Natural killer cell (primary cell): ENCODE data around the gene MYMX. TPM values are rescaled to one million over a fixed set of nuclear protein-coding genes. Genes with fewer than 3 reads are reported as not detected.

Experiments
- ATAC-seq, 3 donors: fragments of 150-1000 bp in 2 of 3; fragments of 200-7000 bp in 1 of 3; cut with Tn5 transposase; 1 replicate in 1 of 3; 2 replicates in 2 of 3; pipeline ENCODE4 v1.10.0; 2021; ENCODE audit warnings: mild to moderate bottlenecking in 2 of 3, moderate library complexity in 2 of 3
- DNase-seq, 2 donors: peaks; one replicate each; pipeline versions ENCODE4 v3.0.0 to v3.0.0-alpha.2; 2013 to 2021; ENCODE audit warnings: mixed read lengths in 1 of 2
- H3K27ac ChIP-seq: one replicate; pipeline ENCODE4 v1.5.1; 2013; ENCODE audit warnings: mild to moderate bottlenecking, low read length
- H3K27me3 ChIP-seq: one replicate; pipeline ENCODE4 v1.6.1; 2013; ENCODE audit warnings: low read length; ENCODE audit not compliant: control insufficient read depth, insufficient read depth
- H3K36me3 ChIP-seq: one replicate; pipeline ENCODE4 v1.6.1; 2013; ENCODE audit warnings: low read length; ENCODE audit not compliant: control insufficient read depth, insufficient read depth
- H3K4me1 ChIP-seq: one replicate; pipeline ENCODE4 v1.6.1; 2013; ENCODE audit warnings: low read length; ENCODE audit not compliant: control insufficient read depth, insufficient read depth
- H3K4me3 ChIP-seq: one replicate; pipeline ENCODE4 v1.5.1; 2013; ENCODE audit warnings: low read length
- H3K9me3 ChIP-seq: one replicate; pipeline ENCODE4 v1.6.1; 2013; ENCODE audit warnings: low read length; ENCODE audit not compliant: control insufficient read depth, insufficient read depth
- H3K27ac Mint-ChIP-seq, 2 donors: one replicate each; pipeline ENCODE4 v1.8.0; 2022; ENCODE audit warnings: mild to moderate bottlenecking in 2 of 2, mixed read lengths in 2 of 2, moderate library complexity in 1 of 2
- H3K27me3 Mint-ChIP-seq, 2 donors: one replicate each; pipeline ENCODE4 v1.8.0; 2022; ENCODE audit warnings: low read depth in 2 of 2, mixed read lengths in 2 of 2
- H3K36me3 Mint-ChIP-seq: one replicate; pipeline ENCODE4 v1.8.0; 2022; ENCODE audit warnings: mixed read lengths
- H3K4me1 Mint-ChIP-seq, 2 donors: one replicate each; pipeline ENCODE4 v1.8.0; 2022; ENCODE audit warnings: mixed read lengths in 2 of 2
- H3K4me3 Mint-ChIP-seq: one replicate; pipeline ENCODE4 v1.8.0; 2022; ENCODE audit warnings: mild to moderate bottlenecking, moderate library complexity, mixed read lengths
- H3K9me3 Mint-ChIP-seq, 2 donors: one replicate each; pipeline ENCODE4 v1.8.0; 2022; ENCODE audit warnings: mixed read lengths in 2 of 2
- WGBS: methylation state at CpG from one replicate; pipeline ENCODE4 v1.1.7; 2013; ENCODE audit warnings: missing lambda C conversion rate; ENCODE audit not compliant: insufficient coverage; 5-methylcytosine and 5-hydroxymethylcytosine counted together
- intact Hi-C: fragments of 100-400 bp; cut with micrococcal nuclease; formaldehyde crosslinking; loops from one replicate; pipeline ENCODE4 v1.14.2; 2022
- total RNA-seq, 4 donors: library from RNA; stranded (reverse); fragments of 120-200 nt in 1 of 4; gene quantifications; one replicate each; pipeline versions ENCODE4 v1.2.3 to v1.2.4, GENCODE V29; 2013 to 2022
- TF ChIP-seq, protein P1 (sequence below): fragments of 200-600 bp; IDR thresholded peaks from one replicate; pipeline ENCODE4 v1.8.0; 2022; ENCODE audit warnings: antibody characterized with exemption

The MYMX gene
- total RNA-seq, 3 donors from 2014 or later (not counting 1 experiment from before 2014, with no cell fraction given), result not detected

DNA sequence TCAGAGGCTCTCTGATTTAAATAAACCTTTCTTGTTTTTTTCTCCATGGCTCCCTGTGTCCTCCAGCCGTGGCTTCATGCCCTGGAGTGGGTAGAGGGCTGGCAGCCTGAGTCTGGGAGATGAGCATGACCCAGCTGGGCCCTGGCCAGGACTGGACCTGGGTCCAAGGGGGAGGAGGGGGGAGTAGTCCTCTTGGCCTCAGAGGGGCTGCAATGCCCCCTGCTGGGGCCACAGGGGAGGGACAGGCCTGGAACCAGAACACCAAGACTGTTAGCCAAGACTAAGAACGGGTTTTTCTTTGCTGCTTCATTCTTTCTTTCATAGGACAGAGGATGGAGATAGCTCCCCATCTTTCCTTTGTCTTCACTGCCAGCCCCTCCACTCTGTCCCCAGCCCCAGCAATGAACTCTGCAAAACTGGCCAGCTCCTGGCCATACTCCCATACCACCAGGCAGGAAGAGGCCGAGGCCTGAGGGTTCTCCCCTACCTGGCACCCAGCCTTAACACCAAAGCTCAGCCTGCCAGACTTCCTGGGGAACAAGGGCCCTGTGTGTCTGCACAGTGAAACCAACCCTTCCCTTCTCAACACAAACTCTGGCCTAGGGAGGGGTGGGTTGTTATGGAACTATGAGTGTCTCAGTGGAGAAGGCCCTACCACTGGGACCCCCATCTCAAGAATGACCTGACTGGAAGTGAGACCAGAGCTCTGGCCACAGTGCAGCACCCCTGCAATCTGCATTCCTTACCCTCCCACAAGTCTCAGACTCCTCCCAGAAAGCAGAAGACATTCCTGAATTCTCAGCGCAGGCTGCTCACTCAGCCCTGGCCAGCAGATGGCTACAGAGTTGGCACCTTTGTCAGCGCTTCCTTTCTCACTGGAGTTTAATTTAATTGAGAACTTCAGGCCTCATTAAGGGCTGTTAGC lies 17.6 kb downstream of the MYMX start:
- H3K36me3 Mint-ChIP-seq, result no peaks in the 10 kb centered on the region
- H3K27me3 ChIP-seq, result no peaks in the 10 kb centered on the region
- H3K36me3 ChIP-seq, result no peaks in the 10 kb centered on the region
- no peak for ATAC-seq
- intact Hi-C loops, result no loop called here
- no peaks in the 10 kb centered on the region for H3K27me3 Mint-ChIP-seq
- no peak overlapping the region for H3K27ac ChIP-seq
- 80% methylated on average over 5 of the region's 5 CpGs for WGBS
- TF ChIP-seq, protein P1, sequence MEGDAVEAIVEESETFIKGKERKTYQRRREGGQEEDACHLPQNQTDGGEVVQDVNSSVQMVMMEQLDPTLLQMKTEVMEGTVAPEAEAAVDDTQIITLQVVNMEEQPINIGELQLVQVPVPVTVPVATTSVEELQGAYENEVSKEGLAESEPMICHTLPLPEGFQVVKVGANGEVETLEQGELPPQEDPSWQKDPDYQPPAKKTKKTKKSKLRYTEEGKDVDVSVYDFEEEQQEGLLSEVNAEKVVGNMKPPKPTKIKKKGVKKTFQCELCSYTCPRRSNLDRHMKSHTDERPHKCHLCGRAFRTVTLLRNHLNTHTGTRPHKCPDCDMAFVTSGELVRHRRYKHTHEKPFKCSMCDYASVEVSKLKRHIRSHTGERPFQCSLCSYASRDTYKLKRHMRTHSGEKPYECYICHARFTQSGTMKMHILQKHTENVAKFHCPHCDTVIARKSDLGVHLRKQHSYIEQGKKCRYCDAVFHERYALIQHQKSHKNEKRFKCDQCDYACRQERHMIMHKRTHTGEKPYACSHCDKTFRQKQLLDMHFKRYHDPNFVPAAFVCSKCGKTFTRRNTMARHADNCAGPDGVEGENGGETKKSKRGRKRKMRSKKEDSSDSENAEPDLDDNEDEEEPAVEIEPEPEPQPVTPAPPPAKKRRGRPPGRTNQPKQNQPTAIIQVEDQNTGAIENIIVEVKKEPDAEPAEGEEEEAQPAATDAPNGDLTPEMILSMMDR, result no peak
- H3K4me1 ChIP-seq, result peaks cover 20% of the 10 kb centered on the region
- no peak overlapping the region for H3K4me3 Mint-ChIP-seq
- H3K4me1 Mint-ChIP-seq, result peaks cover 8 to 16% of the 10 kb centered on the region in 2 donors
- H3K27ac Mint-ChIP-seq, result peak overlapping the region in 1 of 2 donors; percentile 33
- DNase-seq, result peak in 1 of 2 donors; percentile 43
- H3K9me3 Mint-ChIP-seq, result no peaks in the 10 kb centered on the region
- H3K4me3 ChIP-seq, result no peak overlapping the region
- H3K9me3 ChIP-seq, result no peaks in the 10 kb centered on the region

DNA sequence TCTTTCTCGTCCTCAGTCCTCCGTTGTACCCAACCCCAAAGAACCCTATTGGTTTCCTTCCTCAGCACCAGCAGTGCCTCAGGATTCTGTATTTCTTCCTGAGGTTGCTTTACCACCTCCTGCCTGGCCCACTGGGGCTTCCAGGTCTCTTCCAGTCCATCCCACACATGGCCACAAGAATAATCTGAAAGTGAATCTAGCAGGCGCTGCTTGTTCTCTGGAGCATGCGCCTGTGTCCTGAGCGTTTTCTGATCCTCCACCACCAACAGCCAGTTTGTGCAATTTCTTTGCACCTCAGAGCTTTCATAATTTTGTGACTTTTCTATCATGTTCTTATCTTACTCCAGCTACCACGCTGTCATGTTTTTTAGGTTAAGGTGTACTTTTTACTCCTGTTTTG lies 18.5 kb downstream of the MYMX start:
- Histone ChIP-seq H3K27me3 (no peaks in the 10 kb centered on the region), H3K4me3 (no peak overlapping the region), H3K27ac (no peak overlapping the region), H3K9me3 (no peaks in the 10 kb centered on the region), H3K36me3 (no peaks in the 10 kb centered on the region), H3K4me1 (peaks cover 20% of the 10 kb centered on the region)
- TF ChIP-seq, protein P1, result no peak
- no peaks in the 10 kb centered on the region for H3K9me3 Mint-ChIP-seq
- no peak overlapping the region for H3K27ac Mint-ChIP-seq
- no peaks in the 10 kb centered on the region for H3K27me3 Mint-ChIP-seq
- intact Hi-C loops, result no loop called here
- WGBS, result 83% methylated on average over 5 of the region's 6 CpGs
- no peak overlapping the region for H3K4me3 Mint-ChIP-seq
- DNase-seq, result no peak
- H3K36me3 Mint-ChIP-seq, result no peaks in the 10 kb centered on the region
- peaks cover 8 to 16% of the 10 kb centered on the region in 2 donors for H3K4me1 Mint-ChIP-seq
- ATAC-seq, result no peak

DNA sequence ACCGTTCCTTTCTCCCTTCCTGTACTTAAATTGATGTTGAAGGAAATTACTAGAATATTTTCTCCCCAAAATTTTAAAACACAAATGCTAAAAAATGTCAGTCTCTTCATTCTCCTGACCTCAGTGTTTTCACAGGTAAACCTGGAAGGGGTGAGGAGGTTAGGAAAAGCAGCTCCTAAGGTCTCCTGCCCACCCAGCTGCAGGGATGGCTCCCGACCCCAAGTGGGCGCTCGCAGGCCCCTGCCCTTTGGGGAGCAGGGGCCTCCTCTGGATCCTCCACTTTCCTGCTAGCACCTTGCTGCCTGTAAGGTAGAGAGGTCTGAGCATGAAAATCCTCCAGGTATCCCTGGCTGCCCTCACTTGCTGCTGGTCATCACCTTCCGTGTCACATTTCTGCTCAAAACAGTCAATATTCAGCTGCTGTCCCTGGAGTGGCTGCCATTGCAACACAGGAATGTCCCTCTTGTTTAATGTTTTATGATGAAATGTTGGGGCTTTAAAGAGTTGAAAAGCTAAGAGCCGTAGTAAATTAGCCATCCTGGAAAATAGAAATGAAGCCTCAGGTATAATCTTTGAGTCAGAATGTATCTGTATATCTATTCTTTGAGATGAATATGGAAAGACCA lies 19.3 kb downstream of the MYMX start:
- Mint-ChIP-seq H3K36me3 (no peaks in the 10 kb centered on the region), H3K9me3 (no peaks in the 10 kb centered on the region), H3K27ac (no peak overlapping the region), H3K4me1 (peaks cover 8 to 16% of the 10 kb centered on the region in 2 donors), H3K27me3 (no peaks in the 10 kb centered on the region), H3K4me3 (peak overlapping the region; percentile 21)
- H3K27ac ChIP-seq, result no peak overlapping the region
- no peaks in the 10 kb centered on the region for H3K9me3 ChIP-seq
- no peak overlapping the region for H3K4me3 ChIP-seq
- TF ChIP-seq, protein P1, result no peak
- no peak for DNase-seq
- intact Hi-C loops, result no loop called here
- no peaks in the 10 kb centered on the region for H3K27me3 ChIP-seq
- WGBS, result 94% methylated on average over 5 of the region's 6 CpGs
- H3K36me3 ChIP-seq, result no peaks in the 10 kb centered on the region
- no peak for ATAC-seq
- peaks cover 20% of the 10 kb centered on the region for H3K4me1 ChIP-seq
